CD4-positive, alpha-beta T cell treated with Interleukin-17A for 4 hours (primary cell): ENCODE measurements around the gene MGAT4A.
"Not testable (repeated sequence)": the region's sequence is repeated elsewhere in the genome, so short reads cannot be mapped to it uniquely, and the experiment has no call there.

Source experiments
- DNase-seq: peaks from one replicate; pipeline ENCODE4 v3.0.0-alpha.2; 2020; ENCODE audit warnings: mixed read lengths

The MGAT4A gene

DNA sequence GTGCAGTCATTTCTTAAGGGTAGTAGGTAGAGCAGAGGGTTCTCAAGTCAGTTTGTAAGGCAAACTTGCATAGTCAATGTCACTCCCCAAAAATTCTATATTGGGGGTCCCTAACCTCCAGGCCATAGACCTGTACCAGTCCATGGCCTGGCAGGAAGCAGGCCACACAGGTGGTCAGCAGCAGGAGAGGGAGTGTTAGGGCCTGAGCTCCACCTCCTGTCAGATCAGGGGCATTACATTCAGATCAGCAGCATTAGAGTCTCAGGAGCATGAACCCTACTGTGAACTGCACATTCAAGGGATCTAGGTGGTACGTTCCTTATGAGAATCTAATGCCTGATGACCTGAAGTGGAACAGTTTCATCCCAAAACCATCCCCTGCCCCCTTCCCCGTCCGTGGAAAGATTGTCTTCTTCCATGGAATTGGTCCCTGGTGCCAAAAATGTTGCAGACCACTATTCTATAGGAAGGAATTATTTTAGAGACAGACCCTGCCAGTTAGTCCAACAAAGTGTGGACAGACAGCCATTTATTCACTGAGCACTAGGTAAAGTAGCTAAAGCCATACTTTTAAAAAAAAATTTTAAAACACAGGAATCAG is 129.3 kb downstream of the MGAT4A start:
- DNase-seq, result no peak

DNA sequence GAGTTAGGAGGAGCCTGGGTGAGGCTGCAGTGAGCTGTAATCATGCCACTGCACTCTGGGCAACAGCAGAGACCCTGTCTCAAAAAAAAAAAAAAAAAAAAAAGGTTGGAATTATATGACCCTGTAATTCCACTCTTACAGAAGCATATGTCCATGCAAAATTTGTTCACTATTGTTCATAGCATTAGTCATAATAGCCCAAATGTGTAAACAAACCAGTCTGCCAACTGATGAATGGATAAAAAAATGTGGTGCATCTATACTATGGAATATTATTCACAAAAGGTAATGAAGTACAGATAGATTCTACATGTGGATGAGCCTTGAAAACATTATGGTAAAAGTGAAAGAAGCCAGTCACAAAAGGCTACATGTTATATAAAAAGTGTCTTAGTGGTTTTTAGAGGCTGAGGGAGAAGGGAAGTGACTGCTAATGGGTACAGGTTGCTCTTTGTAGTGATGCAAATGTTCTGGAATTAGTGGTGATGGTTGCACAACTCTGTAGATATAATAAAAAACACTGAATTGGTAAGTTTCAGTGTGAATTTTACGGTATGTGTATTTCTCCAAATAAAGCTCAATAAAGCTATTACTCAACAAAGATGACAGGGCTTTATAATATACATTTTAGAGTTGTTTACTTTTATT is 132.0 kb downstream of the MGAT4A start:
- no peak for DNase-seq

DNA sequence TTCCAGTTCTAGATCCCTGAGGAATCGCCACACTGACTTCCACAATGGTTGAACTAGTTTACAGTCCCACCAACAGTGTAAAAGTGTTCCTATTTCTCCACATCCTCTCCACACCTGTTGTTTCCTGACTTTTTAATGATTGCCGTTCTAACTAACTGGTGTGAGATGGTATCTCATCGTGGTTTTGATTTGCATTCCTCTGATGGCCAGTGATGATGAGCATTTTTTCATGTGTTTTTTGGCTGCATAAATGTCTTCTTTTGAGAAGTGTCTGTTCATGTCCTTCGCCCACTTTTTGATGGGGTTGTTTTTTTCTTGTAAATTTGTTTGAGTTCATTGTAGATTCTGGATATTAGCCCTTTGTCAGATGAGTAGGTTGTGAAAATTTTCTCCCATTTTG is 136.3 kb downstream of the MGAT4A start:
- not testable (repeated sequence) for DNase-seq

DNA sequence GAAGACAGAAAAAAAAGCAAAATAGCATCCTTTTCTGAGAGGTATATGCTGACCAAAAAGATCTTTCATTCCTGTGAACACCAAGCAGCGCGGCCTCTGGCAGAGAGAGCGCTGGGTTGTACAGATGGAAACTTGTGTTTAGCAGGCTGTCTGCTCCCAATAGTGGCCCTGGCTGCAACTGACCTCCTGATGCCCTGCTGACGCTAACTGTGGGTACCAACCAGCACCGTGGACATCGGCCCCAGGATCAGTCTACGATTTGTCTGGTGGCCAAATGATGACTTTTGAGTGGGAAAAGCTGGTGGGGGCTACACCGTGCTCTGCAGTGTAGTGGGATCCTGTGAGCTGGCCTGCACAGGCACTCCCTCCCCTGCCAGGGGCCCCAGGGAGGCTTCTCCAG is 138.4 kb downstream of the MGAT4A start:
- DNase-seq, result no peak

DNA sequence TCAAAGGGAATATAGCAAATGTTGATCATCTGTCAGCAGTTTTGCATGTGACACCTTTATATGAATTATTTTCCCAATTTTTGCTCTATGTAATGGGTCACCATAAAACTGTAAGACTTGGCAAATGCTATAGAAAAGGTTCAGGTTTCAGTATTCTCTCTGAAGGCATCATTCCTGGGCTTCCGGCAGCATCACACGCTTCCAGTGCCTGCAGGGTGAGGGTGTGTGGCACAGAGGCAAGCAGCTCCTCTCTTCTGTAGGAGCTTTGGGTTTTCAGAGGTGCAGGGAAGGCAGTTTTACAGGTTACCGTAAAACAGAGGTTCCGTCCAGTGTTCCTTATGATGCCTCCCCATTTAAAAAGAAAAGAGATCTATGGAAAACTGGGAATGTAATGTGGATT is 141.4 kb downstream of the MGAT4A start:
- no peak for DNase-seq

DNA sequence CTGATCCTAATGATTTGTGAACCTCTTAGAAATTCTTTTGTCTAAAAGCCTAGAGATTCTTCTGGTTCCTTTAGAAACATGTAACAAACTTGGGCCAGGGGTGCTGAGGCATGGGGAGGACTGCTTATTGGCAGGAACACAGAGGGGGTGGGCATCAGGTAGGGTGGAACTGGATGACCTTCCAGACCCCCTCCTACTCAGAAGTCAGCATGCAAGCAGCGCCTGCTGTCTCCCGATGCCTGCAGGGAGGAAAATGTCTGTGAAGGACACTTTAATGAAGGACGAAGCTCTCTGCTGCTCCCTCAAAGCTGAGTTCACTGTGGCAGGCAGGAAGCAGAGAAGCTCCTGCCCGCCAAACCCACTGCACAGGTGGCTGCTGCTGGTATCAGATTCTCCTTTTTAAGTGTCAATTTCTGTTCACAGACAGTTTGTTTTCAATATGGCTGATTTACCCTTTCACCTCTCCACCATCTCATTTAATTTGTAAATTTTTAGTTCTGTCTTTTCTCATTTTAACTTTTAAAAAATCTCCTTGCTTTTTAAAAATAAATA is 142.0 kb downstream of the MGAT4A start:
- no peak for DNase-seq

DNA sequence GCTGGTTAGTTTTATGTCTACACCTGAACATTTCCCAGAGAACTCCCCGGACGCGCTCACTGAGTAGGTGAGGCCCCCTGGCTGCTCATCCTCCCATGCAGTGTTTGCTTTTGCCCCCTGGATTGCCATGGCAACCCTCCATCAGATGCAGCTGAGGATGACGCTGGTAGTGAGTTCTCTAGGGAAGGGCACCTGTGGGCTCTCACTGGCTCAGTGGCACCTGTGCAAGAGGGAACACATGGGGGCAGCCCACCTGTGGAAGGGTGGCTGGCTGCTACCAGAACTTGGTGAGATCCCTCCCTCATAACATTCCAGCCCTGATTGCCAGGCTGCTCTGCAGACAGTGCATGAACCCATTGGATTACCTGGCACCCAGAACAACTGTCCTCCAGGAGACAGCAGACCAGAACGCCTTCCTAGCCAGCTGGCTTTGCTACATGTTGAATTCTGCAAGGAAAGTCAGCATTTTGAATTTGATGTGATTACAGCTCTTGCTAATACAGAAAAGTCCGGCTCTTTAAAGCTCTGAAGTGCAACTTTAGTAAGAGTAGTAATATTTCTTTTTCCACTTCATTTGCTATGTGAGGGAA is 144.3 kb downstream of the MGAT4A start:
- no peak for DNase-seq

DNA sequence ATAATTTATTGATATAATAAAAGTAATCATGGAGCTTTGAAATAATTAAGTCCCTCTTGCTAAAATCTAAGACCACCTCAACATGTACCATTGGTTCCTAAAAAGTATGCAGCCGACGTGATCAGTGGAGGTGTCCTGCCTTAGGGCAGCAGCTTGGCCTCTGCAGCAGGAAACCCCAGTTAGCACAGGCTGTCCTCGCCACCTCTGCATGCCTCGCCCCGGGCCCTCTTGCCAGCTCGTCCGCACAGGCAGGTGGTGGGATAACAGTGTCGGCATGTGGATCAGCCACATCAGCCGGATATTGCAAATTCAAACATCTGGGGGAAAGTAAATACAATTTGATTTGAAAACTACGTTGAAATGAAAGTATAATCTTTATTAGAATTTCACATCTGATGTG is 145.5 kb downstream of the MGAT4A start:
- DNase-seq, result no peak

DNA sequence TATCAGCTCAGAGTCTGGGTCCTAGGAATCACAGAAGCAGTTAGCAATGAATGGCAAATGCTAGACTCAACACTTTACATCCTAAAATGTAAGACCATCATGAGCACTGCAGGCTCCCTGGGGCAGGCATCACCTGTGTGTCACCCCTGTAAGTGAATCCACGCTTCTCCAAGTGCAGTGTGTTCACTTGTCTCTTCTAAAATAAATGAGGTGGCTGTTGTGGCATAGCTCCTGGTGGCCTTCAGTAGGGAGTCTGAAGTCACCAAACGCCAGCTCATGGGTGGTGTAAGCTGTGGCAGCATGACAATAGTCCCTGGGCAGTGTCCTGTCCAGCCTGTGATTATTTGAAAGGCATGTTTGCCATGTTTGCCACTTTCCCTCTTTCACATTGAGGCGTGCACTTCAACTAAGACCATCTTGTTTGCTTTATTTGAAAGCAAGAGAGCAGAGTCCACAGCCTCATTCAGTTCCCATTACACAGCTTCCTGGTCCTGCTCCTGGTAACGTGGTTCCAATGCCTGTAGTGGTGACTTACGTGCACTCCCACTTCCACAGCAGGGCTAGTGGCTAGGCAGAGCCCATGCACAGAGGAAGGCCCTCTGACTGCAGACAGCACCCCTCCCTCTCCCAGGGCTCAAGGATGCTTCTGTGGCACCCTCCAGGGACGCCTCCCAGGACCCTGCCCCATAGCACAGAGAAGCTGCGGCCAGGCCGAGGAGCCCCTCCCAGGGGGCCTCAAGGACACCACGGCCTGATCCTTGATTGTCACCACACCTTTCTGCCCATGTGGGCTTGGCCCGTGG is 146.9 kb downstream of the MGAT4A start:
- no peak for DNase-seq

DNA sequence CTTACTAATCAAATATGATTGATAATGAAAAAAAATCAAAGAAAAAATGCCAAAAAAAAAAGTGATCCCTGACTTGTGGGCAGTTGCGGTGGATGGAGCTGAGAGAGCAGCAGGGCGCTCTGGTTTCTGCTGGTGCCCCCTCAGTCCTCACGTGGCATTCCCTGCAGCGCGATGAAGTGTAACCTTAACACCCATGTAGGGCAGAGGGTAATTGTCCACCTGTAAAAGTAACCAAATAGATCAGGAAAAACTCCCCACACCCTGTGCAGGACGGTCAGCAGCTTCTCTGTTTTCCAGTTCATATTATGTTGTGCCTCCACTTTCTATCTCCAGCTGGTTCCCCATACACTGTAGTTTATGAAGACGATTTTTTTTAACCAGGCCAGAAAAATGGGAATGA is 147.7 kb downstream of the MGAT4A start:
- no peak for DNase-seq

DNA sequence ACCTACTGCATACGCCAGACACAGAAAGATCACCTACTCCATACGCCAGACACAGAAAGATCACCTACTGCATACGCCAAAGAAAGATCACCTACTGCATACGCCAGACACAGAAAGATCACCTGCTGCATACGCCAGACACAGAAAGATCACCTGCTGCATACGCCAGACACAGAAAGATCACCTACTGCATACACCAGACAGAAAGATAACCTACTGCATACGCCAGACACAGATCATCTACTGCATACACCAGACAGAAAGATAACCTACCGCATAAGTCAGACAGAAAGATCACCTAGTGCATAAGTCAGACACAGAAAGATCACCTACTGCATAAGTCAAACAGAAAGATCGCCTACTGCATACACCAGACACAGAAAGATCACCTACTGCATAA is 148.4 kb downstream of the MGAT4A start:
- no peak for DNase-seq

DNA sequence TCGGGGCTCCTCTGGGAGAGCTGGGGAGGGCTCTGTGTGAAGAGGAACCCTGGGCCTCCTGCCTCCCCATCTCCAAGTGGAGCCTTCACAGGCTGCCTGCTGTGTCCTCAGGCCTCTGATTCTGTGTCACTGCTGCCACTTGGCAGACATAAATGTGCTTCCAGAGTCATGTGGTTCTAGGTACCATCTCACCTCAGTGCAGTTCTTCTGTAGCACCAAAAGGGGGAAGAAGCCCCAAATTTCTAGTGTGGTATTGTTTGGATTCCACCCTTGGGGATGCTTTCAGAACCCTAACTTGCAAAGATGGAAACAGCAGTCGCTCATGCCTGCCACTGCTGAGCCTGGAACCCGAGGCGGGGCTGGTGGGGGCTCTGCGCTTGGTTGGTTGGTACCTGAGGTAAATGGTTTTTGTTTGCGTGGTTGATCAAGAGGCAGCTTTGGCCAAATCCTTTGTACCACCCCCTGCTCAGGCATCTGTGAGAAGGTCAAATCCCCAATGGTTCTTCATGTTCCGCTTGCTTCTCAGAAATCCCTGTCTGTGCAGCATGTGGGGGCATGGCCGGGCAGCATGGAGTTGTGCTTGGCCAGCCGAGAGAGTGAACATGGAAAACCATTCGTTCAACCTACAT is 150.2 kb downstream of the MGAT4A start:
- no peak for DNase-seq

DNA sequence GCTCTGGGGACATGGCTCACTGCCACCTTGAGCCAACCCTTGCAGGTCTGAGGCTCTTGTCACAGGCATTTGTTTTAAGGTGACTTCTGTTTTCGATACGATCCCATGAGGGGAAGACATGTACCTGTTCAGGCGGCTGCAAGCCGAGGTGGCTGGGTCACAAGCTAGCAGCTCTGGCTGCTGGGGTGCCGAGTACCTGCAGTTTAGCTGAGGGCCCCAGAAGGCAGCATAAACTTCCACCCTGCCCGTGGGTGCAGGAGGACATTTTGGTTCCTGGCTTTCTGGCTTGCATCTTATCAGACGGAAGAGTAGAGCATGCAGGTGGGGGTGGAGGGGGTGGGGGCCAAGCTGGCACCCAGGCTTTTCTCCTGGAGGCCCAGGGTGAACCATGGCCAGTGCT is 151.0 kb downstream of the MGAT4A start:
- no peak for DNase-seq

DNA sequence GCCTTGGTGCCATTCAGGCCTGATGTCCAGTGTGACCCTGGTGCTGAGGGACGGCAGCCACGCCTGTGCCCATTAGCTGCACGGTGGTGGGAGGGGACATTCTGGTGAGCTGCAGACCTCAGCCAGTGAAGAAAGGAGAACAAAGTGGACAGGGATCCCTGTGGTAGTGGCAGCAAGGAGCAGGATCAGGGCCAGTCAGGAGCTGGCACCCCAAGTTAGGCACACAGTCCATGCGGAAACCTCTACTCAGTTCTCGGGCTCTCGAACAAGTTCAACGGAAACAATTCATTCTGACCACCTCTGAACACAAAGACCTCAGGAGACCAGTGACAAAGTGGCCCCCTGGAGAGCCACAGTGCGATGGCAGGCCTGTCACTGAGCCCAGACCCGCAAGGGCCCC is 152.7 kb downstream of the MGAT4A start:
- no peak for DNase-seq

DNA sequence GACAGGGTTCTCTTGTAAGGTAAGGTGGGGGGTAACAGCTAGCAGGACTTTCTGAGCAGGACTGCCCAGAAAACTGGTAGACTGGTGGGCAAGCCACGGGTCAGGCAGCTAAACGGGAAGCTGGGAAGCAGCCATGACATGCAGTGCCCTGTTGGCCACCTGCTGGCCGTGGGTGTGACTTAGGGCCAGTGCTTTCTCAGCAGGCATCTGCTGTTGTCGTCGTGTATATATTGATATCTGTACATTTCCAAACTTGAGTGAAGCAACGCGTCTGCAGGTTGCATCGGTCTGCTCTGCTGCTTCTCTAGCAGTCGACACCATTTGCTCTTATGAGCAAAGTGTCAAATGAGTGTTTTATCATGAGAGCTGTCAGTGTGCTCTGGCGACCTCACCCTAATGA is 153.6 kb downstream of the MGAT4A start:
- no peak for DNase-seq

DNA sequence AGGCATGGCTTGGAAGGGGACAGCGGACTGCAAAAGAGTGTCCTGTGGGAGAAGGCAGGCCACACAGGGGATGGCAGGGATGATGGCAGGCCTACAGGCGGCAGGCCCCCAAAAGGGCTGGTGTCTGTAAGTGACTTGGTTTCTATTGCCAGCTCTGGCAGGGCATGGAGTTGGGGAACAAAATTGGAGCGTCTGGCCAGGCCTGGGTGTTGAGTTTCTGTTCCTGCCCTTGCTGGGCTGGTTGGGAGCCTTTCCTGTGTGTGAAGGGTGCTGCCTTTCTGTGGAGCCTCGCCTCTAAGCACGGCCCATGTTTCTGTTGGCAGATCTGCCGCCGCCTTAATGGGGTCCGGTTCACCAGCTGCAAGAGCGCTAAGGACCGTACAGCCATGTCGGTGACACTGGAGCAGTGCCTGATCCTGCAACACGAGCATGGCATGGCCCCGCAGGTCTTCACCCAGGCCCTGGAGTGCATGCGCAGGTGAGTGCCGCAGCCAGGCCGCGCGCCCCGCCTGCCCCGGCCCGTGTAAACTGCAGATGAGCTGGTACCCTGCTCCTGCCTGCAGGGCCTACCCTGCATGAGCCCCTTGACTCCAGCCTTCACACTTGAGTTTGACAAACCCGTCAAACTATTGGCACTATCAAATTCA is 154.1 kb downstream of the MGAT4A start:
- no peak for DNase-seq

DNA sequence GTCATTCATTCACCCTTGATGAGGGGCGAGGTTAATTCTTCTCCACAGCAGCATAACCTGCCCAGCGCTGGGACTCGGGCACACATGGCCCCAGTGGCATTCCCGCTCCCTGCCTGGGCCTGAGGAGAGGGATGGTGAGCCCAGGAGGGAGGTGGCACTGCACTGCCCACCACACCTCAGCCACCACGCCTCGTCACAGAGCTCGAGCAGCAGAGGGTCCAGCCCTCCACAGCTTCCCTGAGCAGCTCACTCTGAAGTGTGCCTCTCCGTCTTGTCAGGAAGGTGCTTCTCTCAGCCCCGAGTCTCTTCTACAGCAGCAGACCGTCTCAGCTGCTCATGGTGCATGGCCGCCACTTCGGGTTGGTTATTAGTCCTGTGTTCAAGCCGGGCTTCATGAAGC is 157.5 kb downstream of the MGAT4A start:
- DNase-seq, result no peak

DNA sequence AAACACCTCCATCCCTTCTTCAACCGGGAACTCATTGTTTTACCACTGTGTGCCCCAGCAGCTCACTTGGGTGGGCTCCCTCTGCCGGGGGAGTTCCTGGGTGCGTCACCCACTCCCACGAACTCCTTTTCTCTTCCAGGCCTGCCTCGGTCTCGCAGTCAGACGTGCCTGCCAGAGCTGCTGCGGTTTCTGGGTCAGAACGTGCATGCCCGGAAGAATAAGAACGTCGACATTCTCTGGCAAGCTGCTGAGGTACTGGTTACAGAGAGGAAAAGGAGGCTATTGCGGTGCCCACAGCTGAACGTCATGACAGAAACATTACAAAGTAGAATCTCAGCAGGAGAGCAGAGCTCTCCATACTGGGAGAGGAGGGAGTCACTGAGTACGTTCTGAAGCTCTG is 158.3 kb downstream of the MGAT4A start:
- no peak for DNase-seq

DNA sequence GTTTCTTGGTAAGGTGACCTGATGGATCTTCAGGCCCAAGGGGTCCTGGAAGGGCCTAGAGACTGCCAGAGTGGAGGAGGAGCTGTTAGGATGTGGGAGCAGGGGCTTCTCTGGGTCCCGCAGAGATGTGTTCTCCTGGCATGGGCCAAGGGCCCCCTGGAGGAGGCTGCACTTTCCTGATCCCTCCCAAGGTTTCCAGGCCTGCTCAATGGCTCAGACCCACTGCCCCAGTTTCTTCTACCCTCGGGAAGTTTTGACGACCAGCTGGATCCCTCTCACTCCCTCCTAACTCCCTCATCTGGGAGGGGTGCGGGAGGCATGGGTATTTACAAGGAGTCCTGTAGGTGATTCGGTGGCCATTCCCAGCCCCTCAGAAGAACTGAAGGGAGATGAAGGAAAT is 158.7 kb downstream of the MGAT4A start:
- no peak for DNase-seq

DNA sequence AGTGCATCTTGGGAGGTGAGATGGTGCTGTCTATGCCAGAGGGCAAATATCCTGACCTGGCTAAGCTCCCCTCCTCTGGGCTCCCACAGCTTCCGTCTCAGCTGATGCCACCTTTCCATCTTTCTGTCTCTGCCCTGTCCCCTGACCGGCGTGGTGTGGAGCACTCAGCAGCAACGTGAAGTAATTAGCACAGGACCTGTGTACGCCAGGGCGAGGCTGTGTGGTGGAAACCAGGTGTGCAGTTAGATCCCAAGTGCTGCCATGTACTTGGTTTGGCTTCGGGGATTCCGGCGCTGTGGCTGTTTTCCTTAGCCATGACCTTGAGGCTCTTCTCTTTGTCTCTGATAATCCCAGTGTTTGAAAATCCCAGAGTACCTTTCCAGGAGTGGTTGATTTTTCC is 159.1 kb downstream of the MGAT4A start:
- DNase-seq, result no peak

DNA sequence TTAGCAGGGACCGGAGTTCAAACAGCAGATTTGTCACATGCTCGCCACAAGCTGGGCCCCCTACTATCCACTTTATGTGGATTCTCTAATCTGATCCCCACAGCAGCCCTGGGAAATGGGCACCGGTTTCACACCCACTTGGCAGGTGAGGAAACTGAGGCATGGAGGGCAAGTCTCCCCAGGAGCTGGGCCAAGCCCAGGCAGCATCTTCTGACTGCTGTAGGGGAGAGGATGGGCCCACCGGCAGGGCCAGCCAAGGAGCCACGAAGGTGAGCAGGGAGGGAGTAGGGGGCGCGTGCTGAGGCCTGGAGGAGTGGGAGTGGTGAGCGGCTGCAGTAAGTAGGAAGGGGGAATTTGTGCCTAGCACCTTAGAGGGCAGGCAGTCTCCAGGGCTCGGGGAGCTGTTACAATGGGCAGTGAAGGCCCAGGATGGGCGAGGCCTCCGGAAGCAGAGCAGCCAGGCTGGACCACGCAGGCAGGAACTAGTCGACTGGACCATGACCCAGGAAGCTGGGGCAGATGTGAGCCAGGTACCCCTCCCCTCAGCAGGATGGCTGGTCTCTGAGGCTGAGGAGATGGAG is 159.7 kb downstream of the MGAT4A start:
- no peak for DNase-seq

DNA sequence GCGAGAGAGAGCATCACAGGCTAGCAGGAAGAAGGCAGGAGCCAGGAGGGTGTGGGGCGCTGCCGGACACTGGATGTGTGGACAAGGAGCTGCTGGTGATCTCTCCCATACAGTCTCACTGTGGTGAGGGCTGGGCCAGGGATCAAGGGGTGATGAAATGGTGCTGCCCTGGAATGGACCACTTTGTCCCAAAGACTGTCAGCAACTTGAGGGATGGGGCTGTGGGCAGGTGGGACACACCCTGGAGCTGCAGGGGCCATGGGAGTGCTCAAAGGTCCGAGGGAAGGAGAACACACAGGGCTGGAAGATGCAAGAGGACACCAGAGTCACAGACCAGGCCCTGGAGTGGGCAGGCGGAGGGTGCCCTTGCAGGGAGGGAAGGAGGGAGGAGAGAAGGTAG is 160.6 kb downstream of the MGAT4A start:
- no peak for DNase-seq
